Thyroid gland (tissue), 4 donors: Measurements from ENCODE around the gene PDE4A. TPM values are rescaled to one million over a fixed set of nuclear protein-coding genes. Genes with fewer than 3 reads are reported as not detected.

ENCODE experiments used
- DNase-seq, 2 donors: peaks; one replicate each; pipeline ENCODE4 v3.0.0-alpha.2; 2019
- H3K27ac ChIP-seq, 3 donors: fragments of 200-600 bp; sonication (generic); 1 replicate in 2 of 3; 2 replicates in 1 of 3; pipeline ENCODE4 v1.5.1; 2016 to 2019; ENCODE audit warnings: mild to moderate bottlenecking in 1 of 3, moderate library complexity in 1 of 3
- H3K27me3 ChIP-seq: fragments of 200-600 bp; sonication (generic); one replicate; pipeline ENCODE4 v1.5.1; 2019
- H3K36me3 ChIP-seq, 2 donors: fragments of 200-600 bp; sonication (generic); one replicate each; pipeline ENCODE4 v1.5.1; 2016 to 2019
- H3K4me1 ChIP-seq, 2 donors: fragments of 200-600 bp; sonication (generic); one replicate each; pipeline ENCODE4 v1.5.1; 2017 to 2019
- H3K4me3 ChIP-seq, 3 donors: fragments of 200-600 bp; sonication (generic); replicated peaks in 1 of 3; 1 replicate in 2 of 3; 2 replicates in 1 of 3; pipeline ENCODE4 v1.5.1; 2016; ENCODE audit warnings: mild to moderate bottlenecking in 1 of 3
- H3K9me3 ChIP-seq: fragments of 200-600 bp; sonication (generic); one replicate; pipeline ENCODE4 v1.5.1; 2017
- CTCF ChIP-seq, 6 experiments: fragments of 200-600 bp in 3 of 6; fragments of 450-650 bp in 3 of 6; sonication (generic) in 3 of 6; IDR thresholded peaks; one replicate each; pipeline ENCODE4 v1.5.1; 2016 to 2019; ENCODE audit warnings: antibody characterized with exemption in 6 of 6, mild to moderate bottlenecking in 2 of 6, inconsistent platforms in 1 of 6, moderate library complexity in 1 of 6
- POLR2A ChIP-seq, 2 donors: fragments of 450-650 bp; IDR thresholded peaks; one replicate each; pipeline ENCODE4 v1.6.1; 2017; ENCODE audit warnings: antibody characterized with exemption in 2 of 2, mild to moderate bottlenecking in 2 of 2, moderate library complexity in 1 of 2
- WGBS, 2 donors: methylation state at CpG; one replicate each; pipeline ENCODE4 v1.1.5; 2017; 5-methylcytosine and 5-hydroxymethylcytosine counted together
- intact Hi-C: fragments of 100-400 bp; cut with DNase I; formaldehyde crosslinking; loops from one replicate; pipeline ENCODE4 v1.15.1; 2023
- total RNA-seq, 4 donors: library from RNA; depleted of rRNA; stranded (reverse); fragments of >200 nt; gene quantifications; one replicate each; pipeline ENCODE4 v1.2.3, GENCODE V29; 2016

The PDE4A gene
- total RNA-seq, 4 donors from 2014 or later, result 16.1 to 21.0 (median 18.4) TPM

- intact Hi-C loops, result no loop called here
- H3K27ac ChIP-seq, result no peak overlapping the region
- H3K9me3 ChIP-seq, result no peaks in the 10 kb centered on the region
- 85% methylated on average over 7 of the region's 7 CpGs for WGBS, 2 donors
- no peaks in the 10 kb centered on the region for H3K36me3 ChIP-seq
- no peak overlapping the region for H3K4me3 ChIP-seq
- DNase-seq, result no peak
- peaks cover 14 to 20% of the 10 kb centered on the region in 2 donors for H3K4me1 ChIP-seq
- no peak for TF ChIP-seq POLR2A (IDR thresholded peaks at IDR 0.05)
- no peak for TF ChIP-seq CTCF (IDR thresholded peaks at IDR 0.05)
- peaks cover 11% of the 10 kb centered on the region for H3K27me3 ChIP-seq
These were observed 92.9 kb downstream of the PDE4A start for GRCh38 chr19:10513223-10513622.

GRCh38 chr19:10514211-10515145, 94.1 kb downstream of the PDE4A start:
- peaks cover 11% of the 10 kb centered on the region for H3K27me3 ChIP-seq
- WGBS, 2 donors, result 21 to 26% methylated on average over 18 to 35 of the region's 107 CpGs
- no peak overlapping the region for H3K4me3 ChIP-seq
- H3K4me1 ChIP-seq, result peaks cover 16 to 25% of the 10 kb centered on the region in 2 donors
- H3K36me3 ChIP-seq, result no peaks in the 10 kb centered on the region
- TF ChIP-seq POLR2A (IDR thresholded peaks at IDR 0.05), result no peak
- no peak for TF ChIP-seq CTCF (IDR thresholded peaks at IDR 0.05)
- DNase-seq, result no peak
- no peak overlapping the region for H3K27ac ChIP-seq
- intact Hi-C loops, result no loop called here
- H3K9me3 ChIP-seq, result no peaks in the 10 kb centered on the region

- H3K4me3 ChIP-seq, result no peak overlapping the region
- WGBS, 2 donors, result 87% methylated on average over 5 of the region's 5 CpGs
- intact Hi-C loops, result no loop called here
These were observed 95.7 kb downstream of the PDE4A start for GRCh38 chr19:10516064-10516385.

GRCh38 chr19:10516671-10517286, 96.4 kb downstream of the PDE4A start:
- DNase-seq, result no peak
- no peaks in the 10 kb centered on the region for H3K9me3 ChIP-seq
- no peaks in the 10 kb centered on the region for H3K36me3 ChIP-seq
- H3K4me1 ChIP-seq, result peaks cover 13 to 25% of the 10 kb centered on the region in 2 donors
- TF ChIP-seq CTCF (IDR thresholded peaks at IDR 0.05) (no peak), POLR2A (IDR thresholded peaks at IDR 0.05) (no peak)
- peak overlapping the region in 1 of 3 donors; percentile 17 for H3K4me3 ChIP-seq
- peaks cover 11% of the 10 kb centered on the region for H3K27me3 ChIP-seq
- intact Hi-C loops, result no loop called here
- WGBS, 2 donors, result 60 to 62% methylated on average over 7 of the region's 10 CpGs
- no peak overlapping the region for H3K27ac ChIP-seq

More at GRCh38 chr19:10516064-10516385, 95.7 kb downstream of the PDE4A start:
- Histone ChIP-seq H3K36me3 (no peaks in the 10 kb centered on the region), H3K9me3 (no peaks in the 10 kb centered on the region), H3K4me1 (peaks cover 13 to 25% of the 10 kb centered on the region in 2 donors), H3K27ac (no peak overlapping the region), H3K27me3 (peaks cover 11% of the 10 kb centered on the region)
- no peak for DNase-seq
- TF ChIP-seq POLR2A (IDR thresholded peaks at IDR 0.05) (no peak), CTCF (IDR thresholded peaks at IDR 0.05) (no peak)

- no peaks in the 10 kb centered on the region for H3K36me3 ChIP-seq
- TF ChIP-seq POLR2A (IDR thresholded peaks at IDR 0.05), result no peak
- no peak for TF ChIP-seq CTCF (IDR thresholded peaks at IDR 0.05)
- WGBS, 2 donors, result 6% methylated on average over 6 of the region's 39 CpGs; no CpG with 5 or more reads in 1 of the 2 donors
- DNase-seq, result peak; percentile 8 to 13
- no peak within 1 kb of the TSS for H3K27ac ChIP-seq
- H3K9me3 ChIP-seq, result no peaks in the 10 kb centered on the region
- peaks cover 11% of the 10 kb centered on the region for H3K27me3 ChIP-seq
- intact Hi-C loops, result no loop called here
- peaks cover 13 to 25% of the 10 kb centered on the region in 2 donors for H3K4me1 ChIP-seq
- H3K4me3 ChIP-seq, result peak within 1 kb of the TSS in 1 of 3 donors; percentile 17
These were observed 97.0 kb downstream of the PDE4A start, which contains the start of gene S1PR5 for GRCh38 chr19:10517361-10517759. S1PR5 (minus strand) TSS chr19:10517447; CDS start chr19:10515011, 2,436 bp downstream.
